Measurements from ENCODE around the gene POLR3G.
A peak's percentile ranks its signal among the peaks of the same experiment; 100 is the strongest.

- TF ChIP-seq CTCF (IDR thresholded peaks at IDR 0.05) (no peak), POLR2A (IDR thresholded peaks at IDR 0.05) (peak in 1 of 2 donors; percentile 19), EP300 (IDR thresholded peaks at IDR 0.05) (peak in 1 of 2 donors; percentile 28)
Measured at GRCh38 chr5:90477621-90478215, 3.1 kb downstream of the POLR3G start.
